HG03045 (cell line): ENCODE results near the gene ACO2.
"Not testable (repeated sequence)": the region's sequence is repeated elsewhere in the genome, so short reads cannot be mapped to it uniquely, and the experiment has no call there.

Experiments used
- ATAC-seq: cut with Tn5 transposase; IDR thresholded peaks from one replicate; pipeline ENCODE4 v1.9.1; 2021; ENCODE audit warnings: mild to moderate bottlenecking, moderate library complexity; ENCODE audit not compliant: unreplicated experiment

The ACO2 gene

DNA sequence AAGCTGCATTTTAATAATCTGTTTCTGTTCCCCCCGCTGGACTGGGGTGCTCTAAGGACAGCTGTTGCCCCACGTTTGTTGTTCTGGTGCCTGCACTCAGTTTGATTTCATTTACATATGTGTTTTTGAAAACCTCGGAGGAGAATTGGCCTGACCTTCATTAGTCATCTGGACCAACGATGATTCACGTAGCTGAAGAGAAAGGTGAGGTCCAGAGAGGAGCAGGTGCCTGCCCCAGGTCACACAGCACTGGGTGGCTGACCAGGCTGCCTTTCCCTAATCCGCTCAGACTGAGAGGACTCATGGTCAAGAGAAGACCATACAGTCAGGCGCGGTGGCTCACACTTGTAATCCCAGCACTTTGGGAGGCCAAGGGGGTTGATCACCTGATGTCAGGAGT, 95.6 kb downstream of the ACO2 start:
- no peak for ATAC-seq

DNA sequence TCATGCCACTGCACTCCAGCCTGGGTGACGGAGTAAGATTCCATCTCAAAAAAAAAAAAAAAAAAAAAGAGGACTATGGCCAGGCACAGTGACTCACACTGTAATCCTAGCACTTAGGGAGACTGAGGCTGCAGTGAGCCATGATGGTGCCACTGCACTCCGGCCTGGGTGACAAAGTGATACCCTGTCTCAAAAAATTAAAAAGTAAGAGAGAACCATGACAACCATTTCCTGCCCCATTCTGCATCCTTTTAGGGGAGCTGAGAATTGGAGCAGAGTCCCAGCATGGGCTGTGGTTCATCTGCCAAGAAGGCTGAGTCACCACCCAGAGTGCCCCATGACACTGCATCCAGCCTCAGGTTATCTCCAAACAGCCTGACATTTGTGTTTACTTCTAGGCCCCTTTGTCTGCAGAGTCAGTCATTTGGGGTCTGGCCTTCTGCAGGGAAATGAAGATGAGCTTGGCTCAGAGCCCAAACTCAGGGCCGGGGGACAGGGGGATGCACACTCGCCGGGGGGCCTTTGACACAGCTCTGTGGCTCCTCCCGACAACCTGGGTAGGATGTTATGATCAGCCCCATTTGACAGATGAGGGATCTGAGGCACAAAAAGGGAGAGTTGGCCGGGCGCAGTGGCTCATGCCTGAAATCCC, 96.6 kb downstream of the ACO2 start:
- no peak for ATAC-seq

DNA sequence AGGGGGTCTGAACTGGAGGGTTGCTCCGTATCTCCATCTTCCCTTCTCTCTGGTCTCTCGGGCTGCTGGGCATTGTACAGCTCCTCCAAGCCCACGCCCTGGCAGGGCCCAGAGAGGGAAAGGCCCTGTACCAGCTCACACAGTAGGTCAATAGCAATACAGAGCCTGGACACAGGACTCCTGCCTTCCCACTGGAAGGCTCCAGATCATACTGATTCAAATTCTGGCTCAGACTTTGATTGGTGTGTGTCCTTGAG, 98.5 kb downstream of the ACO2 start:
- no peak for ATAC-seq

DNA sequence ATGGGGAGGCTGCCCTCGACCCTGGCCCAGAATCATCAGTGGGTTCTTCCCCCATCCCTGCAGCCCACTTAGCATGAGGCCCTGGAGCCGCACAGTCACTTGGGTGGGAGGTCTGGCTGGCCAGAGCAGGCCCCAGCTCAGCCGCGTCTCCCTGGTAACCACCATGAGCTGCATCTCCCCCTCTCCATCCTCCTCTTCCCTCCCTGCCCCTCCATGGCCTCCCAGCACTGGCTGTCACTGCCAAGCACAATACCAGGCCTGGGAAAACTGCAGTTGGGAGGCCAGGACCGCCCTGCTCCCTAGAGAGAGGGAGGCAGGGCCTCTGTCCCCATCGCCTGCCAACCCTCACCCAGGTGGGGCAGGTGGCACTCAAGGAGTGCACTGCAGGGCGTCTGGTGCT, 99.9 kb downstream of the ACO2 start:
- no peak for ATAC-seq

- ATAC-seq, result no peak
Observed at GRCh38 chr22:41570221-41570620, 101.3 kb downstream of the ACO2 start.

DNA sequence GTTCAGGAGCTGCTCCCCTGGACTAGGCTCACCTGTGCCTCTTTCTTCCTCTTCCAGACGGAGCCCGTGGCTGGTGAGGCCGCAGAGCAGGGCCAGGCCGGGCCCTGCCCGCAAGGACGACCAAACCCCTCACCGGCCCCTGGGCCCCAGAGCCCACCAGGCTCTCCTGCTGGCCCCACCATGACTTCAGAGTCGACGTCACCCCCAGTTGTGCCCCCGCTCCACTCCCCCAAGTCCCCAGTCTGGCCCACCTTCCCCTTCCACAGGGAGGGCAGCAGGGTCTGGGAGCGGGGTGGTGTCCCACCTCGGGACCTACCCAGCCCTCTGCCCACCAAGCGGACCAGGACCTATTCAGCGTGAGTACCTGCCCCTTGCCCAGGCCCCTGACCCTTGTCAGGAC, 102.9 kb downstream of the ACO2 start:
- no peak for ATAC-seq

- not testable (repeated sequence) for ATAC-seq
Observed at GRCh38 chr22:41572305-41572704, 103.4 kb downstream of the ACO2 start.

- no peak for ATAC-seq
Observed at GRCh38 chr22:41573677-41574076, 104.8 kb downstream of the ACO2 start.

GRCh38 chr22:41574847-41575381, 106.0 kb downstream of the ACO2 start:
- ATAC-seq, result no peak

DNA sequence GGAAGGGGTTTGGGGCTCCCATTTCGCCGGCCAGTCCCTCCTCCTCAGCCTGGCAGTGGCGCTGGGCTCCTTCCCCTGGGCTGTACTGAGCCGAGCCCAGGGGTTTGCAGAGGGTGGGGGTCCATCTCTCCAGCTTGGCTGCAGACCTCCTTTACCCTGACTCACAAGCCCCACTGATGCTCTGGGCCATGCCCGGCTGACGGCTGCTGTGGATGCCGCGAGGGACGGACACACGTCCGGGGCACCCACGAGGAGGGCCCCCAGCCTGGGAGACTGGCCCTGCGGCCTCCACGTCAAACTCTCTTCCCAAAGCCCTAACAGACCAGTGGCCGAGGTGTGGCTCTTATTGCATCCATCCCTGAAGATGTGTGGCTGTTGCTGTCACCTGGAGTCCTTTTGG, 106.6 kb downstream of the ACO2 start:
- no peak for ATAC-seq

- no peak for ATAC-seq
Observed at GRCh38 chr22:41576877-41577276, 108.0 kb downstream of the ACO2 start.

GRCh38 chr22:41578114-41578513, 109.2 kb downstream of the ACO2 start:
- no peak for ATAC-seq
